DMS79 treated with DMSO at 0.1 percent for 48 hours (cell line): ENCODE data around the gene ACOT2.

Experiments used
- DNase-seq: peaks from one replicate; lab custom pipeline; 2025; lab: John Stamatoyannopoulos, UW

Gene ACOT2

GRCh38 chr14:73613419-73613963 is 44.5 kb downstream of the ACOT2 start:
- no peak for DNase-seq

GRCh38 chr14:73616831-73617230 is 47.8 kb downstream of the ACOT2 start:
- DNase-seq, result no peak

- no peak for DNase-seq
Measured at GRCh38 chr14:73619524-73619923, 50.5 kb downstream of the ACOT2 start.

GRCh38 chr14:73620268-73620667 is 51.3 kb downstream of the ACOT2 start:
- no peak for DNase-seq

- DNase-seq, result no peak
Measured at GRCh38 chr14:73623504-73624054, 54.6 kb downstream of the ACOT2 start.
